ENCODE results near the gene CPM. TPM values are rescaled to one million over a fixed set of nuclear protein-coding genes. Genes with fewer than 3 reads are reported as not detected.

CPM gene
- total RNA-seq, 1 experiment from 2014 or later: 4.2 TPM

GRCh38 chr12:68853396-68854077, 79.4 kb downstream of the CPM start:
- Histone ChIP-seq H3K4me3 (no peak overlapping the region), H3K27me3 (ENCODE audit: insufficient read depth, low read depth) (no peaks in the 10 kb centered on the region), H3K9me2 (ENCODE audit: insufficient read depth) (no peaks in the 10 kb centered on the region), H3K4me2 (no peak overlapping the region), H3K79me2 (ENCODE audit: low read depth) (no peaks in the 10 kb centered on the region), H3K27ac (no peak overlapping the region), H3K9me3 (ENCODE audit: insufficient read depth, low read depth) (no peaks in the 10 kb centered on the region), H2AFZ (no peak overlapping the region), H4K20me1 (ENCODE audit: insufficient read depth) (no peaks in the 10 kb centered on the region), H3F3A (ENCODE audit: insufficient read depth, low read depth) (no peaks in the 10 kb centered on the region), H3K4me1 (replicated peaks; ENCODE audit: insufficient read depth) (no peaks in the 10 kb centered on the region), H3K36me3 (ENCODE audit: low read depth) (no peaks in the 10 kb centered on the region)
- intact Hi-C loops (cut with micrococcal nuclease; ENCODE audit: unreplicated experiment): no loop called here
- CTCF ChIA-PET: interaction anchor here (0.6 kb wide), 1 partner anchor 135 kb away, joined by 4 read pairs; no protein-coding TSS in a partner anchor
- no TSS peak for BruUV-seq (replicated peaks)
- DNase-seq: no peak
- POLR2A ChIA-PET (ENCODE audit: unreplicated experiment): interaction anchor here (0.6 kb wide), 1 partner anchor 187 kb away, joined by 3 read pairs; no protein-coding TSS in a partner anchor
- TF ChIP-seq EZH2 (IDR thresholded peaks at IDR 0.05; ENCODE audit: low read depth): no peak
- TF ChIP-seq, protein P1, sequence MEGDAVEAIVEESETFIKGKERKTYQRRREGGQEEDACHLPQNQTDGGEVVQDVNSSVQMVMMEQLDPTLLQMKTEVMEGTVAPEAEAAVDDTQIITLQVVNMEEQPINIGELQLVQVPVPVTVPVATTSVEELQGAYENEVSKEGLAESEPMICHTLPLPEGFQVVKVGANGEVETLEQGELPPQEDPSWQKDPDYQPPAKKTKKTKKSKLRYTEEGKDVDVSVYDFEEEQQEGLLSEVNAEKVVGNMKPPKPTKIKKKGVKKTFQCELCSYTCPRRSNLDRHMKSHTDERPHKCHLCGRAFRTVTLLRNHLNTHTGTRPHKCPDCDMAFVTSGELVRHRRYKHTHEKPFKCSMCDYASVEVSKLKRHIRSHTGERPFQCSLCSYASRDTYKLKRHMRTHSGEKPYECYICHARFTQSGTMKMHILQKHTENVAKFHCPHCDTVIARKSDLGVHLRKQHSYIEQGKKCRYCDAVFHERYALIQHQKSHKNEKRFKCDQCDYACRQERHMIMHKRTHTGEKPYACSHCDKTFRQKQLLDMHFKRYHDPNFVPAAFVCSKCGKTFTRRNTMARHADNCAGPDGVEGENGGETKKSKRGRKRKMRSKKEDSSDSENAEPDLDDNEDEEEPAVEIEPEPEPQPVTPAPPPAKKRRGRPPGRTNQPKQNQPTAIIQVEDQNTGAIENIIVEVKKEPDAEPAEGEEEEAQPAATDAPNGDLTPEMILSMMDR (conservative IDR thresholded peaks at IDR 0.05): no peak

- Histone ChIP-seq H2AFZ (no peak overlapping the region), H3K4me3 (no peak overlapping the region), H3K9me2 (ENCODE audit: insufficient read depth) (no peaks in the 10 kb centered on the region), H3K4me1 (replicated peaks; ENCODE audit: insufficient read depth) (no peaks in the 10 kb centered on the region), H3K79me2 (ENCODE audit: low read depth) (no peaks in the 10 kb centered on the region), H3F3A (ENCODE audit: insufficient read depth, low read depth) (no peaks in the 10 kb centered on the region), H3K9me3 (ENCODE audit: insufficient read depth, low read depth) (no peaks in the 10 kb centered on the region), H4K20me1 (ENCODE audit: insufficient read depth) (no peaks in the 10 kb centered on the region), H3K27ac (no peak overlapping the region), H3K27me3 (ENCODE audit: insufficient read depth, low read depth) (no peaks in the 10 kb centered on the region), H3K36me3 (ENCODE audit: low read depth) (no peaks in the 10 kb centered on the region), H3K4me2 (no peak overlapping the region)
- CTCF ChIA-PET: no interaction called here
- TF ChIP-seq, protein P1 (conservative IDR thresholded peaks at IDR 0.05): no peak
- no peak for TF ChIP-seq EZH2 (IDR thresholded peaks at IDR 0.05; ENCODE audit: low read depth)
- no peak for DNase-seq
- POLR2A ChIA-PET (ENCODE audit: unreplicated experiment): no interaction called here
- BruUV-seq (replicated peaks): no TSS peak
- intact Hi-C loops (cut with micrococcal nuclease; ENCODE audit: unreplicated experiment): no loop called here
Measured at GRCh38 chr12:68851592-68852306, 81.2 kb downstream of the CPM start.

- ChIA-PET CTCF (no interaction called here), POLR2A (ENCODE audit: unreplicated experiment) (no interaction called here)
- Histone ChIP-seq H3K79me2 (ENCODE audit: low read depth) (no peaks in the 10 kb centered on the region), H2AFZ (no peak overlapping the region), H3K36me3 (ENCODE audit: low read depth) (no peaks in the 10 kb centered on the region), H4K20me1 (ENCODE audit: insufficient read depth) (no peaks in the 10 kb centered on the region), H3K27ac (no peak overlapping the region), H3K4me2 (no peak overlapping the region), H3K9me2 (ENCODE audit: insufficient read depth) (no peaks in the 10 kb centered on the region), H3K27me3 (ENCODE audit: insufficient read depth, low read depth) (no peaks in the 10 kb centered on the region), H3K4me1 (replicated peaks; ENCODE audit: insufficient read depth) (no peaks in the 10 kb centered on the region), H3K9me3 (ENCODE audit: insufficient read depth, low read depth) (no peaks in the 10 kb centered on the region), H3F3A (ENCODE audit: insufficient read depth, low read depth) (0 out of 2 replicates have a peak, but pooled peaks cover under 1% of the 10 kb centered on the region), H3K4me3 (no peak overlapping the region)
- intact Hi-C loops (cut with micrococcal nuclease; ENCODE audit: unreplicated experiment): no loop called here
- BruUV-seq (replicated peaks): no TSS peak
- TF ChIP-seq EZH2 (IDR thresholded peaks at IDR 0.05; ENCODE audit: low read depth): no peak
- TF ChIP-seq, protein P1 (conservative IDR thresholded peaks at IDR 0.05): no peak
- no peak for DNase-seq
Measured at GRCh38 chr12:68850390-68850789, 82.6 kb downstream of the CPM start.
